Endodermal cell (in vitro differentiated cells): ENCODE results near the gene DTX1. TPM values are rescaled to one million over a fixed set of nuclear protein-coding genes. Genes with fewer than 3 reads are reported as not detected.

ENCODE experiments used
- DNase-seq: peaks from one replicate; pipeline ENCODE4 v3.0.0-alpha.2; 2017
- H3K27ac ChIP-seq: 2 replicates; pipeline ENCODE4 v1.5.1; 2013; ENCODE audit warnings: mild to moderate bottlenecking, low read depth, low read length, moderate library complexity
- H3K27me3 ChIP-seq: 2 replicates; pipeline ENCODE4 v1.6.1; 2013; ENCODE audit warnings: mild to moderate bottlenecking, low read length, moderate library complexity; ENCODE audit not compliant: insufficient read depth, control insufficient read depth, poor library complexity, severe bottlenecking
- H3K36me3 ChIP-seq: 2 replicates; pipeline ENCODE4 v1.7.0; 2013; ENCODE audit warnings: mild to moderate bottlenecking, low read length, moderate library complexity; ENCODE audit not compliant: control insufficient read depth, insufficient read depth
- H3K4me1 ChIP-seq: one replicate; pipeline ENCODE4 v1.7.0; 2013; ENCODE audit warnings: low read length; ENCODE audit not compliant: control insufficient read depth, insufficient read depth
- H3K4me3 ChIP-seq: 2 replicates; pipeline ENCODE4 v1.5.1; 2013; ENCODE audit warnings: mild to moderate bottlenecking, low read length, moderate library complexity
- H3K9ac ChIP-seq: 2 replicates; pipeline ENCODE4 v1.6.1; 2013; ENCODE audit warnings: mild to moderate bottlenecking, low read length, moderate library complexity; ENCODE audit not compliant: poor library complexity, severe bottlenecking; ENCODE audit errors: extremely low read depth
- H3K9me3 ChIP-seq: 2 replicates; pipeline ENCODE4 v1.6.1; 2013; ENCODE audit warnings: mild to moderate bottlenecking, low read length, moderate library complexity; ENCODE audit not compliant: control insufficient read depth
- H3K27ac Mint-ChIP-seq: 2 replicates; pipeline ENCODE4 v1.8.0; 2020; ENCODE audit warnings: mixed read lengths
- H3K27me3 Mint-ChIP-seq: 2 replicates; pipeline ENCODE4 v1.8.0; 2021; ENCODE audit warnings: mild to moderate bottlenecking, mixed read lengths; ENCODE audit not compliant: insufficient read depth
- H3K36me3 Mint-ChIP-seq: 2 replicates; pipeline ENCODE4 v1.8.0; 2020; ENCODE audit warnings: low read depth, mixed read lengths
- H3K4me1 Mint-ChIP-seq: 2 replicates; pipeline ENCODE4 v1.8.0; 2020; ENCODE audit warnings: mixed read lengths
- H3K4me3 Mint-ChIP-seq: 2 replicates; pipeline ENCODE4 v1.8.0; 2020; ENCODE audit warnings: mild to moderate bottlenecking, moderate library complexity, mixed read lengths
- H3K9me3 Mint-ChIP-seq: 2 replicates; pipeline ENCODE4 v1.8.0; 2020; ENCODE audit warnings: mild to moderate bottlenecking, mixed read lengths
- WGBS, 2 experiments: methylation state at CpG; one replicate each; pipeline versions ENCODE4 v1.1.5 to v1.1.7; 2013; ENCODE audit warnings: missing lambda C conversion rate in 2 of 2, mixed read lengths in 1 of 2; ENCODE audit not compliant: insufficient coverage in 1 of 2, insufficient read length in 1 of 2; 5-methylcytosine and 5-hydroxymethylcytosine counted together
- total RNA-seq, 2 donors: library from RNA; stranded (reverse); fragmentation: NEBNext Ultra II Directional in 1 of 2; extraction: Animal tissue kit (Norgen Biotek cat#: 25700) in 1 of 2; gene quantifications; 2 replicates in 1 of 2; 3 replicates in 1 of 2; pipeline ENCODE4 v1.2.1, GENCODE V29; 2021
- TF ChIP-seq, protein P1 (sequence below): fragments of 200-600 bp; sonication (generic); conservative IDR thresholded peaks from 2 replicates; pipeline ENCODE4 v1.5.0; 2021; ENCODE audit warnings: antibody characterized with exemption, mild to moderate bottlenecking

The DTX1 gene
- total RNA-seq, 2 donors from 2014 or later, result 3.3 to 4.9 TPM

DNA sequence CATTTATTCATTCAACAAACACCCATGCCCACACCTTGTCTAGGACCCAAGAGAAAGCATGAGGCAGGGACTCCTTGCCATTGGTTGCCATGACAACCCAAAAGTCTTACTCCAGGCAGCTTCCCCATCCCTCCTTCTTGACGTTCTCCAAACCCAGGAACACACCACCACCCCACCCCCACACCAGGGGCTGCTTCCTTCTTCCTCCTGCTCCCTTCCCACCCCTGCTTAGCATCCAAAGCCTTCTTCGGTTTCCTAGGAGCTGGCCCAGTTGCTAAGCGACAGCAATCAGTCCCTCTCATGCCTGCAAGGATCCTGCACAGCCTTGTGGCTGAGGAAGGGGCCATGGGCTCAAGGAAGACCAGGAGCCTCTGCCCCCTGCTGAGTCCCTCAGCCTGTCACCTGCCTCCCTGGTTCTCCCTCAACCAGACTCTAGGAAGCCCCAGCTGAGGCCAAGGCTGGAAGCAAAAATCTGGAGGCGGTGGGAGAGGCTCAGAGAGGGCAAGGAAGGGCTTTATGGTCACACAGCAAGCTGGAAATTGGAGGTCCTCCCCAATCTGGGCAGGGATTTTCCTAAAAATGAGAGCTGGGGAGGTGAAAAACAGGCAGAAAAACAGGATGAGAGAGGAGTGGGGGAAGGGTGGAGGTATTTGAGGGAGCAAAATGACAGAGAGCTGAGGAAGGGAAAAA, 63.6 kb downstream of the DTX1 start:
- H3K4me3 ChIP-seq, result no peak overlapping the region
- H3K9ac ChIP-seq, result no peak overlapping the region
- no peaks in the 10 kb centered on the region for H3K27me3 ChIP-seq
- H3K27ac ChIP-seq, result no peak overlapping the region
- no peak overlapping the region for H3K4me3 Mint-ChIP-seq
- no peaks in the 10 kb centered on the region for H3K36me3 ChIP-seq
- H3K9me3 Mint-ChIP-seq, result peaks cover 15% of the 10 kb centered on the region
- WGBS, 2 experiments, result 44 to 50% methylated on average over 2 to 4 of the region's 4 CpGs
- no peak overlapping the region for H3K27ac Mint-ChIP-seq
- no peaks in the 10 kb centered on the region for H3K4me1 Mint-ChIP-seq
- no peaks in the 10 kb centered on the region for H3K9me3 ChIP-seq
- no peaks in the 10 kb centered on the region for H3K4me1 ChIP-seq
- H3K36me3 Mint-ChIP-seq, result peaks cover 4% of the 10 kb centered on the region
- TF ChIP-seq, protein P1, sequence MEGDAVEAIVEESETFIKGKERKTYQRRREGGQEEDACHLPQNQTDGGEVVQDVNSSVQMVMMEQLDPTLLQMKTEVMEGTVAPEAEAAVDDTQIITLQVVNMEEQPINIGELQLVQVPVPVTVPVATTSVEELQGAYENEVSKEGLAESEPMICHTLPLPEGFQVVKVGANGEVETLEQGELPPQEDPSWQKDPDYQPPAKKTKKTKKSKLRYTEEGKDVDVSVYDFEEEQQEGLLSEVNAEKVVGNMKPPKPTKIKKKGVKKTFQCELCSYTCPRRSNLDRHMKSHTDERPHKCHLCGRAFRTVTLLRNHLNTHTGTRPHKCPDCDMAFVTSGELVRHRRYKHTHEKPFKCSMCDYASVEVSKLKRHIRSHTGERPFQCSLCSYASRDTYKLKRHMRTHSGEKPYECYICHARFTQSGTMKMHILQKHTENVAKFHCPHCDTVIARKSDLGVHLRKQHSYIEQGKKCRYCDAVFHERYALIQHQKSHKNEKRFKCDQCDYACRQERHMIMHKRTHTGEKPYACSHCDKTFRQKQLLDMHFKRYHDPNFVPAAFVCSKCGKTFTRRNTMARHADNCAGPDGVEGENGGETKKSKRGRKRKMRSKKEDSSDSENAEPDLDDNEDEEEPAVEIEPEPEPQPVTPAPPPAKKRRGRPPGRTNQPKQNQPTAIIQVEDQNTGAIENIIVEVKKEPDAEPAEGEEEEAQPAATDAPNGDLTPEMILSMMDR, result no peak
- H3K27me3 Mint-ChIP-seq, result no peaks in the 10 kb centered on the region
- DNase-seq, result peak; percentile 60

DNA sequence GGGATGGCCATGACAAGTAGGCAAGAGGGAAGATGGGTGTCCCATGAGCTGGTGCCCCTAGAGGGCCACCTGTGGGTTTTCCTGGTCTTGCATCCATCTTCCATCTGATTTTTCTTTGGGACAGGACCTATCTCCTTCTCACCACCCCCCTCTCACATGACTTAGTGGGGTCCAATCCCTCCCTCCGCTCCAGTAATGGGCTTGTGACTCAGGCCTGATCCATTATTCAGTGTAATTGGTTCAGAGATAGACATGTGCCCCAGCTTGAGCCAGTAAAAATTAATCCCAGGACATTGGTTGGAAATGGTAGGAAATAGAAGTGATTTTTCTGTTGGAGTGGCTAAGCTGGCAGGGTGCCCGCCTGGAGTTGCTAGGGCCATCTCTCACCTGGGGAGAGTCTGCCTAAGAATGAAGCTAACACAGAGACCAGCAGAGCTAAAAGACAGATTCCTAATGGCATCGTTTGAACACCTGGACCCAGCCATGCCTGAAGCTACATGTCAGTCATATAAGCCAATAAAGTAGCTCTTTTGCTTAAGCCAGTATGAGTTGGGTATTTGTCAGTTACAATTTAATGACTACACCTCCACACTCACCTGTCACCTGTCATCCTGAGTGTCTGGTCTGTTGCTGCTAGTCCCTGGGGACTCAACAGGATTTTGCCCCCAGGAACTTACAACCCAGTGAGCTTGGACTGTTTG, 64.3 kb downstream of the DTX1 start:
- Histone ChIP-seq H3K4me3 (no peak overlapping the region), H3K36me3 (no peaks in the 10 kb centered on the region), H3K27me3 (no peaks in the 10 kb centered on the region), H3K4me1 (no peaks in the 10 kb centered on the region), H3K9ac (no peak overlapping the region), H3K27ac (no peak overlapping the region), H3K9me3 (no peaks in the 10 kb centered on the region)
- DNase-seq, result no peak
- H3K27ac Mint-ChIP-seq, result no peak overlapping the region
- no peaks in the 10 kb centered on the region for H3K4me1 Mint-ChIP-seq
- peaks cover 4% of the 10 kb centered on the region for H3K36me3 Mint-ChIP-seq
- TF ChIP-seq, protein P1, result no peak
- no peak overlapping the region for H3K4me3 Mint-ChIP-seq
- H3K9me3 Mint-ChIP-seq, result peaks cover 15% of the 10 kb centered on the region
- no peaks in the 10 kb centered on the region for H3K27me3 Mint-ChIP-seq
- WGBS, 2 experiments, result 84 to 87% methylated on average over 3 of the region's 3 CpGs

DNA sequence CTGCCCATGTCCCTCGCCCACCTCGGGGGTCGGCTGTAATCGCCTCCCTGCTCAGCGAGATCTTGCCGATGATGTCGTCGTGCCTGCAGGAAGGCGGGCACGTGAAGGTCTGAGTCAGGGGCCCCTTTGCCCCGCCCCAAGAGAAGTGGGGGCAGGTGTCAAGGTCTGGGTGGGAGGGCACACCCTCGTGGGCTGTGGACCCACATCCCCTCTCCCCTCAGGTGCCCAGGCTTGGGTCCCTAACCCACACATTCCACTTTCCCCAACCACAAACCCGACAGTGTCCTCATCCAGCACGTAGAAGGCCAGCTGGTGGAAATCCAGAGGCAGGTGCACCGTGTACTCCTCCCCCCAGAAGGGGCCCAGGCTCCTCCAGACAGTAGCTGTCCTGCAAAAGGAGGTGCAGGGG, 71.3 kb downstream of the DTX1 start:
- peaks cover 4% of the 10 kb centered on the region for H3K36me3 Mint-ChIP-seq
- no peak overlapping the region for H3K4me3 ChIP-seq
- no peaks in the 10 kb centered on the region for H3K36me3 ChIP-seq
- no peak for DNase-seq
- H3K27ac Mint-ChIP-seq, result no peak overlapping the region
- H3K9me3 ChIP-seq, result no peaks in the 10 kb centered on the region
- H3K27me3 ChIP-seq, result no peaks in the 10 kb centered on the region
- no peaks in the 10 kb centered on the region for H3K4me1 Mint-ChIP-seq
- TF ChIP-seq, protein P1, result no peak
- WGBS, 2 experiments, result 53 to 72% methylated on average over 8 to 15 of the region's 15 CpGs
- peaks cover 4% of the 10 kb centered on the region for H3K27me3 Mint-ChIP-seq
- H3K9me3 Mint-ChIP-seq, result peaks cover 9% of the 10 kb centered on the region
- no peak overlapping the region for H3K4me3 Mint-ChIP-seq
- no peak overlapping the region for H3K9ac ChIP-seq
- no peak overlapping the region for H3K27ac ChIP-seq
- H3K4me1 ChIP-seq, result no peaks in the 10 kb centered on the region
